HL-60 (cell line): ENCODE results near the gene ZFYVE19.

Experiments
- DNase-seq, 2 experiments: peaks; one replicate each; pipeline ENCODE4 v3.0.0-alpha.2; 2010 to 2020; ENCODE audit warnings: low read depth in 1 of 2, low spot score in 1 of 2
- H3K27ac ChIP-seq: fragments of 250-450 bp; sonication (Bioruptor Pico); replicated peaks from 2 replicates; pipeline ENCODE4 v1.5.1; 2020; ENCODE audit warnings: mild to moderate bottlenecking, moderate library complexity
- H3K27me3 ChIP-seq: fragments of 250-450 bp; sonication (Bioruptor Pico); 2 replicates; pipeline ENCODE4 v1.5.1; 2021; ENCODE audit warnings: mild to moderate bottlenecking, moderate library complexity; ENCODE audit not compliant: insufficient read depth, poor library complexity, severe bottlenecking
- H3K4me3 ChIP-seq: replicated peaks from 2 replicates; pipeline ENCODE4 v1.5.1; 2011; ENCODE audit warnings: mild to moderate bottlenecking, control low read depth, low read length; ENCODE audit not compliant: insufficient read depth
- CTCF ChIP-seq: IDR thresholded peaks from one replicate; pipeline ENCODE4 v1.5.1; 2011; ENCODE audit warnings: low read length, control low read depth, inconsistent platforms; ENCODE audit not compliant: insufficient read depth
- GABPA ChIP-seq: IDR thresholded peaks from 2 replicates; pipeline ENCODE4 v1.6.1; 2012; ENCODE audit warnings: low read depth
- POLR2AphosphoS5 ChIP-seq: IDR thresholded peaks from 2 replicates; pipeline ENCODE4 v1.6.1; 2012; ENCODE audit warnings: low read depth
- REST ChIP-seq: IDR thresholded peaks from 2 replicates; pipeline ENCODE4 v1.6.1; 2012; ENCODE audit warnings: low read depth; ENCODE audit not compliant: insufficient replicate concordance
- SPI1 ChIP-seq: IDR thresholded peaks from 2 replicates; pipeline ENCODE4 v1.6.1; 2012; ENCODE audit warnings: low read depth, mild to moderate bottlenecking, borderline replicate concordance

ZFYVE19 gene

GRCh38 chr15:40838756-40839155 lies 31.9 kb downstream of the ZFYVE19 start:
- Histone ChIP-seq H3K27me3 (peaks cover 2% of the 10 kb centered on the region), H3K4me3 (no peak overlapping the region), H3K27ac (no peak overlapping the region)
- TF ChIP-seq CTCF (no peak), REST (no peak), POLR2AphosphoS5 (no peak), SPI1 (no peak), GABPA (no peak)
- DNase-seq = no peak

GRCh38 chr15:40841741-40842140 lies 34.9 kb downstream of the ZFYVE19 start:
- H3K27ac ChIP-seq = no peak overlapping the region
- TF ChIP-seq POLR2AphosphoS5 (no peak), CTCF (no peak), SPI1 (no peak), GABPA (no peak), REST (no peak)
- no peak for DNase-seq
- peaks cover 4% of the 10 kb centered on the region for H3K27me3 ChIP-seq
- H3K4me3 ChIP-seq = no peak overlapping the region

DNA sequence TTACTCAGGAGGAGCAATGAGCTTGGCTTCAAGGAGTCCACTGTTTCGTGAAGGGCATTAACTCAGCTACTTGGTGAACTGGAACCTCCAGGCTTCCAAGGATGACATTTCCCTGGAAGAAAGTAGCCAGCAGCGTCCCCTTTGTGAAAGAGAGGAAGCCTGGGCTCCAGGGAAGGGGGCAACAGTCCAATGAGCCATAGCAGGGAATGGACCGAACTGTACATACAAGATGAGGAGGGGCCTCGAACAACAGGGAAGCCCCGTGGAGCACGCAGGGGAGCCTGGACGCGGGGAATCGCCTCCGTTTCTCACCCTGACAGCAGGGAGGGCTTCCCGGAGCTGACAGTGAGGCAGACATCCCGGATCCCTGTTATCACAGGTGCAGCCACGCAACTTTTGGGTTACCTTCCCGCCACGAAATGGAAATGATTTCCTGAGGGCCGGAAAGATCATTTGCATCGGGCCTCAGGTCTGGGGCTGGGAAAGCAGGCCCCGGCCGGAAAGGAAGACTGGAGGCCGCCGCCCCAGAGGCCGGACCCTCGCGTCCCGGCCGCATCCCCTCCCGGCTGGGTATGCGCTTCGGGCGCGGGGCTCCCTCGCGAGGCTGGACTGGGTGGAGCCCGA lies 36.5 kb downstream of the ZFYVE19 start:
- TF ChIP-seq POLR2AphosphoS5 = no peak
- TF ChIP-seq REST = no peak
- TF ChIP-seq CTCF = no peak
- no peak for TF ChIP-seq SPI1
- DNase-seq = no peak
- H3K4me3 ChIP-seq = no peak overlapping the region
- no peak overlapping the region for H3K27ac ChIP-seq
- peaks cover 4% of the 10 kb centered on the region for H3K27me3 ChIP-seq
